ENCODE results near the gene SRSF3.

Gene SRSF3

DNA sequence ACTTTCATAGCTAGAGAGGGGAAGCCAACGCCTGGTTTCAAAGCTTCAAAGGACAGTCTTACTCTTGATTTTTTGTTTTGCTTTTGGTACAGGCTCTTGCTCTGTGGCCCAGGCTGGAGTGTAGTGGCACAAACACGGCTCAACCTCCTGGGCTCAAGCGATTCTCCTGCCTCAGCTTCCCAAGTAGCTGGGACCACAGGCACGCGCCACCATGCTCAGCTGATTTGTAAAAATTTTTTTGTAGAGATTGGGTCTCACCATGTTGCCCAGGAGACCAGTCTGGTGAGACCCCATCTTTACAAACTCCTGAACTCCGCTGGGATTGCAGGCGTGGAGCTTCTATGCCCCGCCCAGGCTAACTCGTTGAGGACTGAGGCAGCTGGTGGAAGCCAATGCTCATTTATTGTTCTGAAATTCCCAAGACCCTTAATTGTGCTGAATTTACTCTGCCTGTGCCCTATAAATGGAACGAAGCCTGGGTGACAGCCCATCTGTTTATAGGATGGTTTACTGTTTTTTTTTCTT lies 18.0 kb downstream of the SRSF3 start:
- no peak for TF ChIP-seq REST (IDR thresholded peaks at IDR 0.05; ENCODE audit: insufficient read depth in 1 of 2, low read depth in 2 of 2, low read length in 2 of 2)

DNA sequence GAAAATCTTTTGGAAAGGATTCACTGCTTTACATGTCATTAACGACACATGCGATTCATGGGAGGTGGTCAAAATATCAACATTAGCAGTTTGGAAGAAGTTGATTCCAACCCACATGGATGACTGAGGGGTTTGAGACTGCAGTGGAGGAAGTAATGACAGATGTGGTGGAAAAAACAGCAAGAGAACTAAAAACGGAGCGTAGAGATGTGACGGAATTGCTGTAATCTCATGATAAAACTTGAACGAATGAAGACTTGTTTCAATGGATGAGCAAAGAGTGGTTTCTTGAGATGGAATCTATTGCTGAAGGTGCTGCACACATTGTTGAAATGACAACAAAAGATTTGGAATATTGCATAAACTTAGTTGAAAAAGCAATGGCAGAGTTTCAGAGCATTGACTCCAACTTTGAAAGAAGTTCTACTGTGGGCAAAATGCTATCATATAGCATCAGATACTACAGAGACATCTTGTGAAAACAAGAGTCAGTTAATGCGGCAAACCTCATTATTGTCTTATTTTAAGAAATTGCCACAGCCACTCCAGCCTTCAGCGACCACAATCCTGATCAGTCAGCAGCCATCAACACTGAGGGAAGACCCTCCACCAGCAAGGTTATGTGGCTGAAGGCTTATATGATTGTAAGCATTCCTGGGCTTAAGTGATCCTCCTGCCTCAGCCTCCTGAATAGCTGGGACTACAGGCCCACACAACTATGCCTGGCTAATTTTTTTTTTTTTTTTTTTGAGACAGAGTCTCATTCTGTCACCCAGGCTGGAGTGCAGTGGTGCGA lies 19.2 kb downstream of the SRSF3 start:
- TF ChIP-seq POLR2AphosphoS5 (IDR thresholded peaks at IDR 0.05; ENCODE audit: low read depth, low read length) (no peak), REST (IDR thresholded peaks at IDR 0.05; ENCODE audit: insufficient read depth in 1 of 2, low read depth in 2 of 2, low read length in 2 of 2) (no peak), SIN3A (IDR thresholded peaks at IDR 0.05; ENCODE audit: borderline replicate concordance, insufficient read depth, low read length) (no peak), FOXP2 (optimal IDR thresholded peaks at IDR 0.05; ENCODE audit: borderline replicate concordance, extremely low read depth, extremely low read length, insufficient read depth) (no peak), TAF1 (IDR thresholded peaks at IDR 0.05; ENCODE audit: borderline replicate concordance, insufficient read depth, low read length) (no peak)

DNA sequence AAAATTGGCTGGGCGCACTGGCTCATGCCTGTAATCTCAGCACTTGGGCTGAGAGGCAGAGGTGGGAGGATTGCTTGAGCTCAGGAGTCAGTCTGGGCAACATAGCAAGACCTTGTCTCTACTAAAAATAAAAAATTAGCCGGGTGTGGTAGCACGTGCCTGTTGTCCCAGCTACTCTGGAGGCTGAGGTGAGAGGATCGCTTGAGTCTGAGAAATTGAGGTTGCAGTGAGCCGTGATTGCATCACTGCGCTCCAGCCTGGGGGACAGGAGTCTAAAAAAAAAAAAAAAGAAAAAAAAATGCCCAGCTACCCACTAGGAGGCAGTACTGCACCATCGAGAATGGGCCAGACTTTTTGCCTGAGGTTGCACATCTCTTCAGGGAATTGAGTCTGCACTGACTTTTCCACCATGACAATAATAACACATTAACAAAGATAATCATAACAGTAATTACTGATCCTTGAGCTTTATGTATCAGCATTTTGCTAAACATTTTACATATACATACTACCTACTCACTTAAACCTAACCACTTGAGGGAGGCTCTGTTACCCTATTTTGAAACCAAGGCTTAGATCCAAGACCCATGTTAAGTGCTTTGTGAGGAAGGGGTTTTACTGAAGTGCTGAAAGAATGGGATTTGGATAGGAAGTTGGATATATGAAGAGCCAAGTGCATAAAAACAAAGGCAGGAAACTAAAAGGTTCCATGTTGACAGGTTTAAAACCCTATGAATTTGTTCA lies 21.0 kb downstream of the SRSF3 start:
- TF ChIP-seq SIN3A (IDR thresholded peaks at IDR 0.05; ENCODE audit: borderline replicate concordance, insufficient read depth, low read length) (no peak), FOXP2 (optimal IDR thresholded peaks at IDR 0.05; ENCODE audit: borderline replicate concordance, extremely low read depth, extremely low read length, insufficient read depth) (no peak), TAF1 (IDR thresholded peaks at IDR 0.05; ENCODE audit: borderline replicate concordance, insufficient read depth, low read length) (no peak), POLR2AphosphoS5 (IDR thresholded peaks at IDR 0.05; ENCODE audit: low read depth, low read length) (no peak), REST (IDR thresholded peaks at IDR 0.05; ENCODE audit: insufficient read depth in 1 of 2, low read depth in 2 of 2, low read length in 2 of 2) (no peak)

DNA sequence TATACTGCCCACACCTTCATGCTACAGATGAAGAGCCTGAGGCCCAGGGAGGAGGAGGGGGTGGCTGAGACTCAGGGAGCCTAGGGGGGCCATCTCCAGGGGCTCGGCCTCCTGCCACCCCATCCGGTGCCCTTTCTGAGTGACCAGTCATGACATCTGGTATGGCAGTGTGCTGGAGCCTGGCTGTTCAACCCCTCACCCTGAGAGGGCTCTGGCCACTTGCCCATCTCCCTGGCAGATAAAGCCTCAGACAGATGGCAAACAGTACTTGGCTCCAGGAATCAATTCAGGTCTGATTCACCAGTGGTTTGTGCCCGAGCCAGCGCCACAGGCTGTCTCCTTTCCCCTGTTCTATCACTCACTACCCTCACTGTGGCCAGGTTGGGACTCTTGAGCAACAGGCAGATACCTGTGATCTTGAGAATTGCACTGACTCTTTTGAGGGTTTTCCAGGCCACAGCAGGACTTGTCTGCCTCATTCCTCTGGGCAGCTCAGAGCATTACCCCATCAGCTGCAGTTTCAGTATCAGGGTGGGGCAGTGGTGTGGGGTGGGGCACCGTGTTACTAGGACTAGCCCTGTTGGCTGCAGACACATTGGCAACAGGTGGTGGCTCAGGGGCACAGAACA lies 22.8 kb downstream of the SRSF3 start:
- no peak for TF ChIP-seq TAF1 (IDR thresholded peaks at IDR 0.05; ENCODE audit: borderline replicate concordance, insufficient read depth, low read length)
- TF ChIP-seq POLR2AphosphoS5 (IDR thresholded peaks at IDR 0.05; ENCODE audit: low read depth, low read length) = no peak
- TF ChIP-seq FOXP2 (optimal IDR thresholded peaks at IDR 0.05; ENCODE audit: borderline replicate concordance, extremely low read depth, extremely low read length, insufficient read depth) = no peak
- TF ChIP-seq REST (IDR thresholded peaks at IDR 0.05; ENCODE audit: insufficient read depth in 1 of 2, low read depth in 2 of 2, low read length in 2 of 2) = no peak
- TF ChIP-seq SIN3A (IDR thresholded peaks at IDR 0.05; ENCODE audit: borderline replicate concordance, insufficient read depth, low read length) = no peak

All from PFSK-1 (cell line).